ENCODE data around the gene CTDSPL2.
"Not testable (repeated sequence)": the region's sequence is repeated elsewhere in the genome, so short reads cannot be mapped to it uniquely, and the experiment has no call there.

The CTDSPL2 gene

GRCh38 chr15:44516436-44516835, 89.0 kb downstream of the CTDSPL2 start:
- CTCF ChIA-PET: interaction anchor here (0.6 to 3.0 kb wide), 2 partner anchors 15 to 644 kb away, joined by 3 to 14 read pairs; no protein-coding TSS in a partner anchor
- DNase-seq (ENCODE audit: low read depth, low spot score): no peak

DNA sequence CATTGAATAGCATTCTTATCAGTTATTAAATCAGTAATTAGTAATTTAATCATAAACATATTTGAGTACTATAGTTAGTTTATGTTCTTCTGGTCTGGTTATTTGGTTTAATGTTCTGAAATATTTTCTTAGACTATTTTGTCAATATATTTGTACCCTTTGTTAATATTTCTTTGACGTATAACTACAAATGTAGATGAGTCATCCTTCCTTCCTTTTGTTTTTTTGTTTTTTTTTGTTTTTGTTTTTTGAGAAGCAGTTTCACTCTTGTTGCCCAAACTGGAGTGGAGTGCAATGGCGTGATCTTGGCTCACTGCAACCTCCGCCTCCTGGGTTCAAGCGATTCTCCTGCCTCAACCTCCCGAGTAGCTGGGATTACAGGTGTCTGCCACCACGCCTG, 92.1 kb downstream of the CTDSPL2 start:
- no peak for DNase-seq (ENCODE audit: low read depth, low spot score)
- POLR2A ChIA-PET: no interaction called here
- H3K4me3 ChIP-seq (ENCODE audit: low read depth, low read length): no peak overlapping the region
- CTCF ChIA-PET: interaction anchor here (1.3 to 1.9 kb wide), 2 partner anchors 17 to 18 kb away, joined by 3 to 8 read pairs; partner anchors contain the start of gene EIF3J
- no peak for TF ChIP-seq CTCF (IDR thresholded peaks at IDR 0.05; ENCODE audit: insufficient read depth, low read length, missing control alignments)

More at GRCh38 chr15:44516436-44516835, 89.0 kb downstream of the CTDSPL2 start:
- H3K4me3 ChIP-seq (ENCODE audit: low read depth, low read length): no peak overlapping the region
- TF ChIP-seq CTCF (IDR thresholded peaks at IDR 0.05; ENCODE audit: insufficient read depth, low read length, missing control alignments): no peak
- POLR2A ChIA-PET: interaction anchor here (0.5 kb wide), 1 partner anchor 228 kb away, joined by 4 read pairs; the partner anchor contains the start of gene GOLM2

- no peak for TF ChIP-seq CTCF (IDR thresholded peaks at IDR 0.05; ENCODE audit: insufficient read depth, low read length, missing control alignments)
- ChIA-PET POLR2A (interaction anchor here (0.7 kb wide), 1 partner anchor 12 kb away, joined by 5 read pairs; the partner anchor contains the start of gene EIF3J), CTCF (interaction anchor here (0.9 to 1.0 kb wide), 2 partner anchors 23 to 34 kb away, joined by 3 read pairs; no protein-coding TSS in a partner anchor)
- H3K4me3 ChIP-seq (ENCODE audit: low read depth, low read length): no peak overlapping the region
- no peak for DNase-seq (ENCODE audit: low read depth, low spot score)
These were observed 97.6 kb downstream of the CTDSPL2 start for GRCh38 chr15:44525018-44525417.

DNA sequence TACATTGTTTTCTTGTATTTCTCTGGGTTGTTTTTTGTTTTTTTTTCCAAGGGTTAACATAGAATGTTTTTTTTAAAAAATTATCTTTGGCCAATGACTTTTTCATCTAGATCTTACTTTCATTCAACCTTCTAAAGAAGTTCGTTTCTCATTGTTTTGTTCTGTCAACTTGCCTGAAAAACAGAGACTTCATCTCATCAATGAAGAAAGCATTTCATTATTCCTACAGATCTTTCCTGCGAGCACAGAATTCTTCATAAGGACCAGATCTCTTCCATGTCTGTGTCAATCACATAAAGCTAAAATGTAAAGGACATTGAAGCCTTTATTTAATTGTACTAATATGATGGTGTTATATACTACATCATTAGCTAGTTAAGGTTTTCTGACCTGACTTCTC, 99.8 kb downstream of the CTDSPL2 start:
- ChIA-PET CTCF (interaction anchor here (1.4 kb wide), 1 partner anchor 16 kb away, joined by 3 read pairs; no protein-coding TSS in a partner anchor), POLR2A (interaction anchor here (2.6 kb wide), 1 partner anchor 10 kb away, joined by 12 read pairs; the partner anchor contains the start of gene EIF3J)
- H3K4me3 ChIP-seq (ENCODE audit: low read depth, low read length): no peak overlapping the region
- no peak for TF ChIP-seq CTCF (IDR thresholded peaks at IDR 0.05; ENCODE audit: insufficient read depth, low read length, missing control alignments)
- no peak for DNase-seq (ENCODE audit: low read depth, low spot score)

DNA sequence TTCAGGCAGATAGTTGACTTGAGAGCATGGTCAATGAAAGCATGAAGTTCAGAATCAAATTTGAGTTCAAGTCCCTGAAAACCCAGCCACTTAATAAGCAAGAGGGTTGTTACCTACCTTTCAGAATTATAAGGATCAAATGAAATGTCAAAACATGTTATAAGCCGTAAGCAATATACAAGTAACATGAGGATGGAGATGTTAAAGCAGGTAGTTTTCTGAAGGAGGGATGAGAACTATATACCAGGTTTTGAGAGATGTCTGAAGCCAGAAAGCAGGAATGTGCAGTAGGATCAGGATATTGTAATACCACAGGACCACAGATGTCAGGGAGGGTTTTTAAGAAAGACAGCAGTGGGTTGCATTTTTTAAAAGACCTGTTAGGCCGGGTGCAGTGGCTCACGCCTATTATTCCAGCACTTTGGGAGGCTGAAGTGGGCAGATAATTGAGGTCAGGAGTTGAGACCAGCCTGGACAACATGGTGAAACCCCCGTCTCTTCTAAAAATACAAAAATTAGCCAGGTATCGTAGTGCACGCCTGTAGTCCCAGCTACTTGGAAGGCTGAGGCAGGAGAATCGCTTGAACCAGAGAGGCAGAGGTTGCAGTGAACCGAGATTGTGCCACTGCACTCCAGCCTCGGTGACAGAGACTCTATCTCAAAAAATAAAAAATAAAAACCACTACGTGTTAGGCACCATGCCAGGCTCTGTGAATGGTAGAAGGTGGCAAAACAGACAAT, 102.6 kb downstream of the CTDSPL2 start:
- no peak overlapping the region for H3K4me3 ChIP-seq (ENCODE audit: low read depth, low read length)
- POLR2A ChIA-PET: no interaction called here
- TF ChIP-seq CTCF (IDR thresholded peaks at IDR 0.05; ENCODE audit: insufficient read depth, low read length, missing control alignments): no peak
- no peak for DNase-seq (ENCODE audit: low read depth, low spot score)
- CTCF ChIA-PET: interaction anchor here (1.0 kb wide), 1 partner anchor 658 kb away, joined by 3 read pairs; no protein-coding TSS in a partner anchor

DNA sequence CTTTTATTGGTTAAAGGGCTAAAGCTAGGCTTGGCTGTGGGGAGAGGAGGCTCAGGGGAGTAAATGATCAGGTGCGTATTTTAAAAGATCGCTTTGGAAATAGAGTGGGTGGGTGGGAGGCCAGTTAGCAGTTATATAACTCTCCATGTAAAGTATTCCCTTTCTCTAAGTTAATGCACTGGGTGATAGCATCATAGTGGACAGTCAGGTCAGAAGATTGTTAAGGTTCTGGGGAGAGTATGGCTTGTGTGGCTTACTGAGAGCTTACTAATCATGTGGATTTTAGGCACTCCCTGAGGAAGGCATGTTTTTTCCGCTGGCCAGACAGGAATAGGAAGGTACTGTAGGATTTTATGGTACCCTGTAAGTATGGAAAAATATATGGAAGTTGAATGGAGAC, 103.2 kb downstream of the CTDSPL2 start:
- no peak overlapping the region for H3K4me3 ChIP-seq (ENCODE audit: low read depth, low read length)
- TF ChIP-seq CTCF (IDR thresholded peaks at IDR 0.05; ENCODE audit: insufficient read depth, low read length, missing control alignments): no peak
- no peak for DNase-seq (ENCODE audit: low read depth, low spot score)
- POLR2A ChIA-PET: no interaction called here
- CTCF ChIA-PET: no interaction called here

DNA sequence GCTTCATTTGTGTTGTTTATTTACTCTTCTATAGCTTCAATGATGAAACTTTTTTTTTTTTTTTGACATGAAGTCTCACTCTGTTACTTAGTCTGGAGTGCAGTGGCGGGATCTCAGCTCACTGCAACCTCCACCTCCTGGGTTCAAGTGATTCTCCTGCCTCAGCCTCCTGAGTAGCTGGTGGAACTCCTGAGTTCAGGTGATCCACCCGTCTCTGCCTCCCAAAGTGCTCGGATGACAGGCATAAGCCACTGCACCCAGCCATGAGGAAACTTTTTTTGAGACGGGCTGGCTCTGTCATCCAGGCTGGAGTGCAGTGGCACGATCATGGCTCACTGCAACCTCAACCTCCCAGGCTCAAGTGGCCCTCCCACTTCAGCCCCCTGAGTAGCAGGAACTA, 104.8 kb downstream of the CTDSPL2 start:
- not testable (repeated sequence) for H3K4me3 ChIP-seq (ENCODE audit: low read depth, low read length); DNase-seq (ENCODE audit: low read depth, low spot score)
- CTCF ChIA-PET: interaction anchor here (1.0 kb wide), 1 partner anchor 33 kb away, joined by 3 read pairs; no protein-coding TSS in a partner anchor
- POLR2A ChIA-PET: interaction anchor here (0.7 kb wide), 1 partner anchor 10 kb away, joined by 4 read pairs; no protein-coding TSS in a partner anchor

Data from AG04449 (cell line).